Measurements from ENCODE around the gene TMOD4.
A peak's percentile ranks its signal among the peaks of the same experiment; 100 is the strongest.

TMOD4 gene

DNA sequence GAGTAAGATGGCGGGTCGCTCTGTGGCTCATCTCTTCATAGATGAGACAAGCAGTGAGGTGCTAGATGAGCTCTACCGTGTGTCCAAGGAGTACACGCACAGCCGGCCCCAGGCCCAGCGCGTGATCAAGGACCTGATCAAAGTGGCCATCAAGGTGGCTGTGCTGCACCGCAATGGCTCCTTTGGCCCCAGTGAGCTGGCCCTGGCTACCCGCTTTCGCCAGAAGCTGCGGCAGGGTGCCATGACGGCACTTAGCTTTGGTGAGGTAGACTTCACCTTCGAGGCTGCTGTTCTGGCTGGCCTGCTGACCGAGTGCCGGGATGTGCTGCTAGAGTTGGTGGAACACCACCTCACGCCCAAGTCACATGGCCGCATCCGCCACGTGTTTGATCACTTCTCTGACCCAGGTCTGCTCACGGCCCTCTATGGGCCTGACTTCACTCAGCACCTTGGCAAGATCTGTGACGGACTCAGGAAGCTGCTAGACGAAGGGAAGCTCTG is 17.0 kb downstream of the TMOD4 start:
- ATAC-seq: no peak
- H3K4me3 Mint-ChIP-seq: no peak overlapping the region
- H3K36me3 Mint-ChIP-seq: peaks cover 30% of the 10 kb centered on the region
- H3K4me1 Mint-ChIP-seq: peaks cover 45% of the 10 kb centered on the region
- no peaks in the 10 kb centered on the region for H3K9me3 Mint-ChIP-seq
- H3K27ac Mint-ChIP-seq: peak overlapping the region; percentile 85
- H3K27me3 Mint-ChIP-seq: no peaks in the 10 kb centered on the region

DNA sequence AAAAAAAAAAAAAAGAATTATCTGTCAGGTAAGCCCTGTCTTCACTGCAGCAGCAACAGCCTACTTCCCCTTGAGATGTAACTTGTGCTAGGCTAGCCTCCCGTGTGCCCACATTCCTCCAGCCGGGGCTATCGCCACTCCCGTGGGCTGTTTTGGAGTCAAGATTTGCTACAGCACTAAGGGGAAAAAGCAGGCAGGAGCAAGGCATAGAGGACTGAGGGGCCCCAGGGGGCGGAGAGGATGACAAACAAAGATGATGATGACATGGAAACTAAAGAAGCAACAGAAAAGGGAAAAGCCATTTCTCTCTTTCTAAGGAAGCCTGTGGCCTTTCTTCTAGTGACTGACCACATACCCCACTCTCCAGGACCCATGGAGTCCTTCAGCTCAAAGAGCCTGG is 17.5 kb downstream of the TMOD4 start:
- Mint-ChIP-seq H3K27ac (peak overlapping the region; percentile 85), H3K27me3 (no peaks in the 10 kb centered on the region), H3K9me3 (no peaks in the 10 kb centered on the region), H3K4me1 (peaks cover 45% of the 10 kb centered on the region), H3K4me3 (peak overlapping the region; percentile 95), H3K36me3 (peaks cover 30% of the 10 kb centered on the region)
- no peak for ATAC-seq

GRCh38 chr1:151157067-151157531 is 18.7 kb downstream of the TMOD4 start:
- Mint-ChIP-seq H3K4me1 (peaks cover 38% of the 10 kb centered on the region), H3K27me3 (no peaks in the 10 kb centered on the region), H3K36me3 (peaks cover 30% of the 10 kb centered on the region), H3K4me3 (peak overlapping the region; percentile 95), H3K27ac (peak overlapping the region; percentile 85), H3K9me3 (no peaks in the 10 kb centered on the region)
- ATAC-seq: peak; percentile 67

- H3K4me1 Mint-ChIP-seq: peaks cover 38% of the 10 kb centered on the region
- H3K36me3 Mint-ChIP-seq: peaks cover 30% of the 10 kb centered on the region
- no peaks in the 10 kb centered on the region for H3K9me3 Mint-ChIP-seq
- H3K27me3 Mint-ChIP-seq: no peaks in the 10 kb centered on the region
- H3K27ac Mint-ChIP-seq: peak within 1 kb of the TSS; percentile 85
- H3K4me3 Mint-ChIP-seq: peak within 1 kb of the TSS; percentile 95
- peak; percentile 94 for ATAC-seq
Measured at GRCh38 chr1:151156515-151156819, 19.3 kb downstream of the TMOD4 start, which contains the start of gene TNFAIP8L2. TSS of gene TNFAIP8L2 (plus strand) at chr1:151156649. CDS start at chr1:151158698, 2,049 bp downstream.

DNA sequence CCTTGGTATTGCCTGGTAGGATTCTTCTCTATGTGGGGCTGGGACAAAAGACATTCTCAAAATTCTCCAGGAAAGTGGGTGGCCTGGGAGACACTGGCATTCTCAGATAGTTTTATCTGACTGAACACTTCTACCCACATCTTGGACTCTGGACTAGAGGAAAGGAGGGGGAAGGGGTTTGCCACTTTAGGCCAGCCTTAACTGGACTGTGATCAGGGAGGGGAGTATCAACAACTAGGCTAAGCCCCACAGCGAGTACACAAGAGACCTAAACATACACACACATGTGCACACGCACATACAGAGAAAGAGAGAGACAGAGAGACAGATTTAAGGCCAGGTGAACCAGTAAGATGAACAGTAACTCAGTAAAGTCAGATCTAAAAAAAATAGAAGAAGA is 28.1 kb downstream of the TMOD4 start:
- ATAC-seq: no peak
- peaks cover 11% of the 10 kb centered on the region for H3K27me3 Mint-ChIP-seq
- peaks cover 11% of the 10 kb centered on the region for H3K4me1 Mint-ChIP-seq
- H3K27ac Mint-ChIP-seq: no peak overlapping the region
- H3K36me3 Mint-ChIP-seq: no peaks in the 10 kb centered on the region
- no peaks in the 10 kb centered on the region for H3K9me3 Mint-ChIP-seq
- H3K4me3 Mint-ChIP-seq: peak overlapping the region; percentile 2

DNA sequence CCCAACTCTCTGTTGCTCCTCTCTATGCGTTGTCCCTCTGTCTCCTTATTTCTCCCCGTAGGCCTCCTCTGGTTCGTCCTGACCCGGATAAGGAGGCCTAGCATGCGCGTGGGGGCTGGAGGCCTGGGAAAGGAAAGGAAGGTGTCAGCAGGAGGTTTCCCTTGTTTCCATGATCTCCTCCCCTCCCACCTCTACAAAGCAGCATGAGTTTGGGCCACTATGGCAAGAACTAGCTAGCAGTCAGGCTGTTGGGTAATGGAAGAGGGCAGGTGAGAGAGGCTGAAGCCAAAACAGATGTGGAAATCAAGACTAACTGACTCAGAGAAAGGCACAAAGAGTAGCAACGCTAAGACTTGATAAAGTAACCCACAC is 28.7 kb downstream of the TMOD4 start:
- H3K27me3 Mint-ChIP-seq: peaks cover 11% of the 10 kb centered on the region
- H3K4me1 Mint-ChIP-seq: peaks cover 16% of the 10 kb centered on the region
- no peaks in the 10 kb centered on the region for H3K9me3 Mint-ChIP-seq
- peak overlapping the region; percentile 3 for H3K27ac Mint-ChIP-seq
- ATAC-seq: no peak
- peak overlapping the region; percentile 86 for H3K4me3 Mint-ChIP-seq
- no peaks in the 10 kb centered on the region for H3K36me3 Mint-ChIP-seq

DNA sequence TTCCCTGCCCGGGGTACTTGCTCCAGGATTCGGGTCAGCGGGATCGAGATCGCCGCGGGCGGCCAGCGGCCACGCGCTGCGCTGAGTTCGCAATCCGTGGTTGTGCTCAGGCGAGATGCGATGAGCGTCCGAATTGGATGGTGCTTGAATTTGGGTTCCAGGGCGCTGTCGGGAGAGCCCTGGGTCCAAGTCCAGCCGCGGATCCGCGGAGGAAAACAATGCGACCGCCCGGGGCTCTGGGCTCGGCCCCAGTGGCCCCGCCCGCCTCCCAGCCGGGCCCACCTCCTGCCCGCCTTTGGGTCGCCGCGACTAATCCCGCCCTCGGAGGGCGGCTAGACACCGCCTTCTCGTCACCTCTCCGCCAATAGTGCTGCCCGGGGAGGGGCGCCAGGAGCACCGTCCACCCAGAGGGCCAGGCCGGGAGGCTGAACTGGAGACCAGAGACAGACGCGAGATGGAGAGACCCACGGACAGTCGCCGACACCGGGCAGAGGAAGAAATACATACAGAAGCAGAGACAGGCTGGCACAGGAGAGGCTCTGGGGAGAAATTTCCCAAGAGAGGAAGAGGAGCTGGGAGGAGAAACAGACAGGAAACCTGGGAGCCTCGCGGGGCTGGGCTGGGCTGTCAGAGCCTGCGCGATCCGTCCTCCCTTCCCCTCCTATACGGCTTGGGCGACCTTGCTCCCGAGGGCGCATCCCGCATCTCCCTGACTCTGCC is 29.2 kb downstream of the TMOD4 start, which contains the start of gene SEMA6C:
TSS of gene SEMA6C (minus strand) at position 220 of the 720 bp plus-strand sequence. CDS start 4,010 bp downstream, outside the sequence.
- Mint-ChIP-seq H3K4me1 (peaks cover 18% of the 10 kb centered on the region), H3K36me3 (no peaks in the 10 kb centered on the region), H3K27ac (peak within 1 kb of the TSS; percentile 3), H3K4me3 (peak within 1 kb of the TSS; percentile 86), H3K27me3 (peaks cover 11% of the 10 kb centered on the region), H3K9me3 (no peaks in the 10 kb centered on the region)
- ATAC-seq: peak; percentile 99

GRCh38 chr1:151146072-151146411 is 29.7 kb downstream of the TMOD4 start:
- peak; percentile 14 for ATAC-seq

DNA sequence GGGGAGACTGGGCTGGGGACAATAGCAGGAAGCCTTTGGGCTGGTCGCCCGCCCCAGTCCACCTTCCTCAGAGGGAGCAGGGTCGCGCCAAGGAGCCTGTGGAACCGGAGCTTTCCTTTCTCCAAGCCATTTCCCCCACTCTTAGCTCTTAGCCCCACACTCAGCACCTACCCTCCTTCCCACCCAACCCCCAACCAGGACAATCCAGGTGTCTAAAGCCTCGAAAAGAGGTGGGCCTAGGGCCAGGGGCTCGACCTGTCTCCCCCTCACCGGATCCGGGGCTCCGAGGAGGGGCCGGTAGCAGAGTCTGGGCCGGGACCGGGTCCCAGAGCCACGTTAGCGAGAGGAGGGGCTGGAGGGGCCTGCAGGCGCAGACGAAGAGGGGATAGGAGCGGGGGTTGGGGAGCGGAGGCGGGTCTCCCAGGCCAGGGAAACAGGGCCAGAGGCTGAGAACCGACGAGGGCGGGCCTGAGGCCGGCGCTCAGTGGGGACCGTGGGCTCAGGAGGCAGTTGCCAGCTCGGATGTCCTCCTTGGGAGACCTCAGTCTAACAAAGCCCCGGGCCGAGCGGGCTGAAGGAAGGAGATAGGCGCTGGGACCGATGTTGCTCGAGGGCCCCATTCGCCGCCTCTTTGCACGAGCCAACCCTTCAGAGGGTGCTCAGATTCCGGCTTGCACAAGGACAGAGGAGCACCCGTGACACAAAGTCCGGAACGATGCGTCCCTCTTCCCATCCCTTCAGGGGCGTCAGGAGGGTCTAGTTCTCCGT is 30.3 kb downstream of the TMOD4 start:
- H3K36me3 Mint-ChIP-seq: no peaks in the 10 kb centered on the region
- no peaks in the 10 kb centered on the region for H3K9me3 Mint-ChIP-seq
- no peak overlapping the region for H3K27ac Mint-ChIP-seq
- ATAC-seq: no peak
- peaks cover 18% of the 10 kb centered on the region for H3K4me1 Mint-ChIP-seq
- peaks cover 11% of the 10 kb centered on the region for H3K27me3 Mint-ChIP-seq
- H3K4me3 Mint-ChIP-seq: peak overlapping the region; percentile 86

More at GRCh38 chr1:151146072-151146411, 29.7 kb downstream of the TMOD4 start:
- Mint-ChIP-seq H3K36me3 (no peaks in the 10 kb centered on the region), H3K27me3 (peaks cover 11% of the 10 kb centered on the region), H3K27ac (peak overlapping the region; percentile 3), H3K9me3 (no peaks in the 10 kb centered on the region), H3K4me1 (peaks cover 18% of the 10 kb centered on the region), H3K4me3 (peak overlapping the region; percentile 86)

GRCh38 chr1:151144474-151145303 is 31.1 kb downstream of the TMOD4 start:
- H3K4me1 Mint-ChIP-seq: peaks cover 18% of the 10 kb centered on the region
- no peak overlapping the region for H3K27ac Mint-ChIP-seq
- no peaks in the 10 kb centered on the region for H3K36me3 Mint-ChIP-seq
- H3K27me3 Mint-ChIP-seq: peaks cover 11% of the 10 kb centered on the region
- no peak overlapping the region for H3K4me3 Mint-ChIP-seq
- no peak for ATAC-seq
- no peaks in the 10 kb centered on the region for H3K9me3 Mint-ChIP-seq

DNA sequence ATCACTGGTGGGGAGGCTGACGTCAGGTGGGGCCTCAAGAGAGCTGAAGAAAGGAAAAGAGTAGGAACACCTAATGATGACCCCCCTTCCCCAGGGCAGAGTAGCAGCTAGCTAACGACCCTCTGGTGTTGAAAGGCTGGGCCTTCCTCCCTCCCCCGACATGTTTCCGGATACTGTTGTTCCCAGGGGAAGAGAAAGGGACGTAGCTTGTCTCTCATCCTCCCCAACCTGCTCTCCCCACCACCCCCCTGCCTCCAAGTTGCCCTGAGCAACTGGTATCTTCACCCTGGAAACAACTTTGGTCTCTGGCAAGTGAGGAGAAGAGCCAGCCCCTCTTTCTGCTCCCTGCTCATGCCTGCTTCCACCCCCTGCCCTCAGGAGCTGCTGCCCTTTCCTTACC is 31.8 kb downstream of the TMOD4 start:
- Mint-ChIP-seq H3K27me3 (peaks cover 11% of the 10 kb centered on the region), H3K27ac (no peak overlapping the region), H3K9me3 (no peaks in the 10 kb centered on the region), H3K4me1 (peaks cover 18% of the 10 kb centered on the region), H3K36me3 (no peaks in the 10 kb centered on the region), H3K4me3 (no peak overlapping the region)
- no peak for ATAC-seq

GRCh38 chr1:151143057-151143435 is 32.7 kb downstream of the TMOD4 start:
- Mint-ChIP-seq H3K4me1 (peaks cover 18% of the 10 kb centered on the region), H3K27me3 (peaks cover 11% of the 10 kb centered on the region), H3K27ac (no peak overlapping the region), H3K9me3 (no peaks in the 10 kb centered on the region), H3K36me3 (no peaks in the 10 kb centered on the region), H3K4me3 (no peak overlapping the region)
- ATAC-seq: no peak

- Mint-ChIP-seq H3K9me3 (no peaks in the 10 kb centered on the region), H3K27ac (no peak overlapping the region), H3K36me3 (no peaks in the 10 kb centered on the region), H3K4me1 (peaks cover 18% of the 10 kb centered on the region), H3K4me3 (no peak overlapping the region), H3K27me3 (peaks cover 11% of the 10 kb centered on the region)
- ATAC-seq: no peak
Measured at GRCh38 chr1:151142411-151143056, 33.2 kb downstream of the TMOD4 start.

DNA sequence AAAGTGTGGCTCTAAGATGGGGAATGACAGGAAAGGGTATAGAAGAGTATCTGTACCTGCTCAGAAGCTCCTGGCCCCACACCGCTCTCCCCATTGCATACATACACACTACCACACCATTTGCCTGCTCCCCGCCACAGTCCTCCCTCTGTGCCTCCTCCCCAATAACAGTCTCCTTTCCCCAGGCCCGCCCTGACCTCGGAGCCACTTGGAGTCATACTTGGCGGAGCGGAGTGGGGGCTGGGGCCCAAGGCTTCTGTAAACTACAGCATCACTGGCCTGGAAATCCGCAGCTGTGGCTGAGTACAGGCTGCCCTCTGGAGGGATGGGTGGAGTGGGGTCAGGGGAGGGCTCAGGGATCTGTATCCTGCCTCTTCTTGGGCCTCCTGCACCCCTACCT is 38.0 kb downstream of the TMOD4 start:
- H3K27me3 Mint-ChIP-seq: no peaks in the 10 kb centered on the region
- no peaks in the 10 kb centered on the region for H3K36me3 Mint-ChIP-seq
- H3K4me3 Mint-ChIP-seq: no peak overlapping the region
- peaks cover 8% of the 10 kb centered on the region for H3K4me1 Mint-ChIP-seq
- no peak overlapping the region for H3K27ac Mint-ChIP-seq
- ATAC-seq: no peak
- H3K9me3 Mint-ChIP-seq: no peaks in the 10 kb centered on the region

Data from stimulated activated memory B cell treated with anti-CD40 and anti-IgM and Interleukin-4, amounts not matched to agents 10 μg/mL and 1 μg/mL and 100 μg/mL, for 72 hours (primary cell).